HUES48 (cell line): Measurements from ENCODE around the gene CELF4.

Experiments
- H3K27ac ChIP-seq: one replicate; pipeline ENCODE4 v1.7.0; 2013; ENCODE audit warnings: low read depth, low read length, inconsistent platforms
- H3K27me3 ChIP-seq: 2 replicates; pipeline ENCODE4 v1.6.1; 2013; ENCODE audit warnings: mild to moderate bottlenecking, low read length; ENCODE audit not compliant: control insufficient read depth, insufficient read depth
- H3K36me3 ChIP-seq: 2 replicates; pipeline ENCODE4 v1.6.1; 2013; ENCODE audit warnings: low read length; ENCODE audit not compliant: control insufficient read depth, insufficient read depth
- H3K4me1 ChIP-seq: 2 replicates; pipeline ENCODE4 v1.6.1; 2013; ENCODE audit warnings: mild to moderate bottlenecking, low read length; ENCODE audit not compliant: control insufficient read depth, insufficient read depth
- H3K4me3 ChIP-seq: 2 replicates; pipeline ENCODE4 v1.5.1; 2013; ENCODE audit warnings: mild to moderate bottlenecking, low read depth, low read length
- H3K9ac ChIP-seq: 2 replicates; pipeline ENCODE4 v1.6.1; 2013; ENCODE audit warnings: mild to moderate bottlenecking, low read depth, low read length, moderate library complexity
- H3K9me3 ChIP-seq: 2 replicates; pipeline ENCODE4 v1.6.1; 2013; ENCODE audit warnings: low read length; ENCODE audit not compliant: control insufficient read depth, insufficient read depth

The CELF4 gene

GRCh38 chr18:37334631-37335408 lies 230.8 kb downstream of the CELF4 start:
- Histone ChIP-seq H3K27ac (no peak overlapping the region), H3K4me1 (no peaks in the 10 kb centered on the region), H3K27me3 (no peaks in the 10 kb centered on the region), H3K9me3 (no peaks in the 10 kb centered on the region), H3K9ac (no peak overlapping the region), H3K4me3 (no peak overlapping the region), H3K36me3 (no peaks in the 10 kb centered on the region)

- H3K4me1 ChIP-seq, result no peaks in the 10 kb centered on the region
- no peaks in the 10 kb centered on the region for H3K27me3 ChIP-seq
- no peak overlapping the region for H3K9ac ChIP-seq
- H3K36me3 ChIP-seq, result no peaks in the 10 kb centered on the region
- no peak overlapping the region for H3K27ac ChIP-seq
- no peak overlapping the region for H3K4me3 ChIP-seq
- no peaks in the 10 kb centered on the region for H3K9me3 ChIP-seq
Measured at GRCh38 chr18:37332628-37333420, 232.8 kb downstream of the CELF4 start.

GRCh38 chr18:37332219-37332618 lies 233.4 kb downstream of the CELF4 start:
- H3K4me3 ChIP-seq, result no peak overlapping the region
- H3K27me3 ChIP-seq, result no peaks in the 10 kb centered on the region
- no peak overlapping the region for H3K9ac ChIP-seq
- no peak overlapping the region for H3K27ac ChIP-seq
- no peaks in the 10 kb centered on the region for H3K4me1 ChIP-seq
- no peaks in the 10 kb centered on the region for H3K36me3 ChIP-seq
- no peaks in the 10 kb centered on the region for H3K9me3 ChIP-seq

GRCh38 chr18:37330173-37330572 lies 235.4 kb downstream of the CELF4 start:
- no peaks in the 10 kb centered on the region for H3K27me3 ChIP-seq
- no peak overlapping the region for H3K4me3 ChIP-seq
- H3K27ac ChIP-seq, result no peak overlapping the region
- no peaks in the 10 kb centered on the region for H3K9me3 ChIP-seq
- H3K36me3 ChIP-seq, result no peaks in the 10 kb centered on the region
- H3K9ac ChIP-seq, result no peak overlapping the region
- H3K4me1 ChIP-seq, result no peaks in the 10 kb centered on the region

GRCh38 chr18:37328946-37329719 lies 236.5 kb downstream of the CELF4 start:
- Histone ChIP-seq H3K9ac (no peak overlapping the region), H3K9me3 (no peaks in the 10 kb centered on the region), H3K27me3 (no peaks in the 10 kb centered on the region), H3K4me3 (no peak overlapping the region), H3K4me1 (no peaks in the 10 kb centered on the region), H3K36me3 (no peaks in the 10 kb centered on the region), H3K27ac (no peak overlapping the region)

GRCh38 chr18:37327063-37327577 lies 238.5 kb downstream of the CELF4 start:
- H3K27ac ChIP-seq, result no peak overlapping the region
- H3K9ac ChIP-seq, result no peak overlapping the region
- no peaks in the 10 kb centered on the region for H3K9me3 ChIP-seq
- no peaks in the 10 kb centered on the region for H3K36me3 ChIP-seq
- no peaks in the 10 kb centered on the region for H3K4me1 ChIP-seq
- no peaks in the 10 kb centered on the region for H3K27me3 ChIP-seq
- H3K4me3 ChIP-seq, result no peak overlapping the region

GRCh38 chr18:37322492-37323035 lies 243.0 kb downstream of the CELF4 start:
- H3K36me3 ChIP-seq, result no peaks in the 10 kb centered on the region
- no peaks in the 10 kb centered on the region for H3K9me3 ChIP-seq
- H3K4me1 ChIP-seq, result peaks cover 5% of the 10 kb centered on the region
- H3K9ac ChIP-seq, result no peak overlapping the region
- H3K4me3 ChIP-seq, result no peak overlapping the region
- H3K27me3 ChIP-seq, result no peaks in the 10 kb centered on the region
- no peak overlapping the region for H3K27ac ChIP-seq

GRCh38 chr18:37321582-37322491 lies 243.8 kb downstream of the CELF4 start:
- no peaks in the 10 kb centered on the region for H3K9me3 ChIP-seq
- no peak overlapping the region for H3K4me3 ChIP-seq
- no peak overlapping the region for H3K27ac ChIP-seq
- H3K36me3 ChIP-seq, result no peaks in the 10 kb centered on the region
- H3K9ac ChIP-seq, result no peak overlapping the region
- H3K4me1 ChIP-seq, result peaks cover 5% of the 10 kb centered on the region
- H3K27me3 ChIP-seq, result no peaks in the 10 kb centered on the region

- Histone ChIP-seq H3K4me1 (peaks cover 5% of the 10 kb centered on the region), H3K27ac (no peak overlapping the region), H3K9me3 (no peaks in the 10 kb centered on the region), H3K9ac (no peak overlapping the region), H3K27me3 (no peaks in the 10 kb centered on the region), H3K36me3 (no peaks in the 10 kb centered on the region), H3K4me3 (no peak overlapping the region)
Measured at GRCh38 chr18:37320317-37320716, 245.3 kb downstream of the CELF4 start.
